WTC11 (cell line): ENCODE measurements around the gene BMP8A. TPM values are rescaled to one million over a fixed set of nuclear protein-coding genes. Genes with fewer than 3 reads are reported as not detected.

Source experiments
- ATAC-seq: fragments of 200-7000 bp; cut with Tn5 transposase; 2 replicates; pipeline ENCODE4 v1.10.0; 2021; ENCODE audit warnings: mild to moderate bottlenecking, moderate library complexity
- CTCF ChIA-PET: fragments of 300-600 bp; sonication (Branson Sonifier 250); formaldehyde crosslinking; loops from one replicate; lab custom pipeline; 2021; ENCODE audit warnings: antibody characterized with exemption; lab: Charles Lee
- POLR2A ChIA-PET: fragments of 350-600 bp; sonication (Branson Sonifier 250); formaldehyde crosslinking; loops from one replicate; lab custom pipeline; 2021; ENCODE audit warnings: antibody characterized with exemption; lab: Charles Lee
- DNase-seq: peaks from one replicate; pipeline ENCODE4 v3.0.0; 2021; ENCODE audit warnings: low spot score
- H3K27ac Mint-ChIP-seq: 2 replicates; pipeline ENCODE4 v1.8.0; 2021; ENCODE audit warnings: mixed read lengths
- H3K27me3 Mint-ChIP-seq: 2 replicates; pipeline ENCODE4 v1.8.0; 2021; ENCODE audit warnings: low read depth, mild to moderate bottlenecking, moderate library complexity, mixed read lengths
- H3K36me3 Mint-ChIP-seq: 2 replicates; pipeline ENCODE4 v1.8.0; 2021; ENCODE audit warnings: mixed read lengths
- H3K4me1 Mint-ChIP-seq: 2 replicates; pipeline ENCODE4 v1.8.0; 2022; ENCODE audit warnings: mixed read lengths
- H3K4me3 Mint-ChIP-seq: 2 replicates; pipeline ENCODE4 v1.8.0; 2021; ENCODE audit warnings: mild to moderate bottlenecking, moderate library complexity, mixed read lengths
- H3K9me3 Mint-ChIP-seq: 2 replicates; pipeline ENCODE4 v1.8.0; 2021; ENCODE audit warnings: mixed read lengths
- CDX4 ChIP-seq: fragments of 250-450 bp; sonication (Bioruptor Pico); IDR thresholded peaks from 2 replicates; pipeline ENCODE4 v1.9.0; 2021; ENCODE audit warnings: moderate library complexity, mild to moderate bottlenecking, inconsistent platforms, borderline replicate concordance
- ERG ChIP-seq: fragments of 250-450 bp; sonication (Bioruptor Pico); IDR thresholded peaks from 2 replicates; pipeline ENCODE4 v1.8.0; 2021; ENCODE audit warnings: mild to moderate bottlenecking
- IRF1 ChIP-seq: sonication (generic); formaldehyde crosslinking; IDR thresholded peaks from 2 replicates; pipeline ENCODE4 v1.8.0; 2023; ENCODE audit warnings: missing genetic modification reagents
- TCF7 ChIP-seq: sonication (generic); formaldehyde crosslinking; IDR thresholded peaks from 2 replicates; pipeline ENCODE4 v1.8.0; 2022; ENCODE audit warnings: mild to moderate bottlenecking, low read depth, missing genetic modification reagents, moderate library complexity
- ZNF416 ChIP-seq: fragments of 250-450 bp; sonication (Bioruptor Pico); IDR thresholded peaks from 2 replicates; pipeline ENCODE4 v1.9.0; 2021; ENCODE audit warnings: mild to moderate bottlenecking, inconsistent platforms
- ZNF423 ChIP-seq: fragments of 250-450 bp; sonication (Bioruptor Pico); IDR thresholded peaks from 2 replicates; pipeline ENCODE4 v2.1.2; 2022; ENCODE audit warnings: mild to moderate bottlenecking, moderate library complexity
- total RNA-seq: library from RNA; stranded (reverse); gene quantifications from 3 replicates; pipeline ENCODE4 v1.2.3, GENCODE V29; 2021
- TF ChIP-seq, protein P1 (sequence below): fragments of 250-450 bp; sonication (Bioruptor Pico); IDR thresholded peaks from 2 replicates; pipeline ENCODE4 v1.9.0; 2021; ENCODE audit warnings: mild to moderate bottlenecking
- TF ChIP-seq, protein P2 (sequence below): sonication (generic); formaldehyde crosslinking; IDR thresholded peaks from 2 replicates; pipeline ENCODE4 v1.8.1; 2023; ENCODE audit warnings: mild to moderate bottlenecking, missing genetic modification reagents
- TF ChIP-seq, protein P3 (sequence below): sonication (generic); formaldehyde crosslinking; IDR thresholded peaks from 2 replicates; pipeline ENCODE4 v1.8.0; 2023; ENCODE audit warnings: missing genetic modification reagents, mild to moderate bottlenecking, borderline replicate concordance

The BMP8A gene
- total RNA-seq, 1 experiment from 2014 or later, result 0.94 TPM

- CTCF ChIA-PET, result no interaction called here
Measured at GRCh38 chr1:39450956-39451606, 40.4 kb upstream of the BMP8A start.

GRCh38 chr1:39452081-39452480 lies 39.4 kb upstream of the BMP8A start:
- no peaks in the 10 kb centered on the region for H3K9me3 Mint-ChIP-seq
- no peak for ATAC-seq
- no peak overlapping the region for H3K4me3 Mint-ChIP-seq
- ChIA-PET POLR2A (no interaction called here), CTCF (no interaction called here)
- H3K27me3 Mint-ChIP-seq, result no peaks in the 10 kb centered on the region
- no peak for DNase-seq
- TF ChIP-seq, protein P1, sequence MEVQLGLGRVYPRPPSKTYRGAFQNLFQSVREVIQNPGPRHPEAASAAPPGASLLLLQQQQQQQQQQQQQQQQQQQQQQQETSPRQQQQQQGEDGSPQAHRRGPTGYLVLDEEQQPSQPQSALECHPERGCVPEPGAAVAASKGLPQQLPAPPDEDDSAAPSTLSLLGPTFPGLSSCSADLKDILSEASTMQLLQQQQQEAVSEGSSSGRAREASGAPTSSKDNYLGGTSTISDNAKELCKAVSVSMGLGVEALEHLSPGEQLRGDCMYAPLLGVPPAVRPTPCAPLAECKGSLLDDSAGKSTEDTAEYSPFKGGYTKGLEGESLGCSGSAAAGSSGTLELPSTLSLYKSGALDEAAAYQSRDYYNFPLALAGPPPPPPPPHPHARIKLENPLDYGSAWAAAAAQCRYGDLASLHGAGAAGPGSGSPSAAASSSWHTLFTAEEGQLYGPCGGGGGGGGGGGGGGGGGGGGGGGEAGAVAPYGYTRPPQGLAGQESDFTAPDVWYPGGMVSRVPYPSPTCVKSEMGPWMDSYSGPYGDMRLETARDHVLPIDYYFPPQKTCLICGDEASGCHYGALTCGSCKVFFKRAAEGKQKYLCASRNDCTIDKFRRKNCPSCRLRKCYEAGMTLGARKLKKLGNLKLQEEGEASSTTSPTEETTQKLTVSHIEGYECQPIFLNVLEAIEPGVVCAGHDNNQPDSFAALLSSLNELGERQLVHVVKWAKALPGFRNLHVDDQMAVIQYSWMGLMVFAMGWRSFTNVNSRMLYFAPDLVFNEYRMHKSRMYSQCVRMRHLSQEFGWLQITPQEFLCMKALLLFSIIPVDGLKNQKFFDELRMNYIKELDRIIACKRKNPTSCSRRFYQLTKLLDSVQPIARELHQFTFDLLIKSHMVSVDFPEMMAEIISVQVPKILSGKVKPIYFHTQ (CRISPR knock-in tag), result no peak
- TF ChIP-seq, protein P2, sequence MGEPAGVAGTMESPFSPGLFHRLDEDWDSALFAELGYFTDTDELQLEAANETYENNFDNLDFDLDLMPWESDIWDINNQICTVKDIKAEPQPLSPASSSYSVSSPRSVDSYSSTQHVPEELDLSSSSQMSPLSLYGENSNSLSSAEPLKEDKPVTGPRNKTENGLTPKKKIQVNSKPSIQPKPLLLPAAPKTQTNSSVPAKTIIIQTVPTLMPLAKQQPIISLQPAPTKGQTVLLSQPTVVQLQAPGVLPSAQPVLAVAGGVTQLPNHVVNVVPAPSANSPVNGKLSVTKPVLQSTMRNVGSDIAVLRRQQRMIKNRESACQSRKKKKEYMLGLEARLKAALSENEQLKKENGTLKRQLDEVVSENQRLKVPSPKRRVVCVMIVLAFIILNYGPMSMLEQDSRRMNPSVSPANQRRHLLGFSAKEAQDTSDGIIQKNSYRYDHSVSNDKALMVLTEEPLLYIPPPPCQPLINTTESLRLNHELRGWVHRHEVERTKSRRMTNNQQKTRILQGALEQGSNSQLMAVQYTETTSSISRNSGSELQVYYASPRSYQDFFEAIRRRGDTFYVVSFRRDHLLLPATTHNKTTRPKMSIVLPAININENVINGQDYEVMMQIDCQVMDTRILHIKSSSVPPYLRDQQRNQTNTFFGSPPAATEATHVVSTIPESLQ (CRISPR knock-in tag), result no peak
- TF ChIP-seq ZNF416 (CRISPR knock-in tag), result no peak
- TF ChIP-seq, protein P3, sequence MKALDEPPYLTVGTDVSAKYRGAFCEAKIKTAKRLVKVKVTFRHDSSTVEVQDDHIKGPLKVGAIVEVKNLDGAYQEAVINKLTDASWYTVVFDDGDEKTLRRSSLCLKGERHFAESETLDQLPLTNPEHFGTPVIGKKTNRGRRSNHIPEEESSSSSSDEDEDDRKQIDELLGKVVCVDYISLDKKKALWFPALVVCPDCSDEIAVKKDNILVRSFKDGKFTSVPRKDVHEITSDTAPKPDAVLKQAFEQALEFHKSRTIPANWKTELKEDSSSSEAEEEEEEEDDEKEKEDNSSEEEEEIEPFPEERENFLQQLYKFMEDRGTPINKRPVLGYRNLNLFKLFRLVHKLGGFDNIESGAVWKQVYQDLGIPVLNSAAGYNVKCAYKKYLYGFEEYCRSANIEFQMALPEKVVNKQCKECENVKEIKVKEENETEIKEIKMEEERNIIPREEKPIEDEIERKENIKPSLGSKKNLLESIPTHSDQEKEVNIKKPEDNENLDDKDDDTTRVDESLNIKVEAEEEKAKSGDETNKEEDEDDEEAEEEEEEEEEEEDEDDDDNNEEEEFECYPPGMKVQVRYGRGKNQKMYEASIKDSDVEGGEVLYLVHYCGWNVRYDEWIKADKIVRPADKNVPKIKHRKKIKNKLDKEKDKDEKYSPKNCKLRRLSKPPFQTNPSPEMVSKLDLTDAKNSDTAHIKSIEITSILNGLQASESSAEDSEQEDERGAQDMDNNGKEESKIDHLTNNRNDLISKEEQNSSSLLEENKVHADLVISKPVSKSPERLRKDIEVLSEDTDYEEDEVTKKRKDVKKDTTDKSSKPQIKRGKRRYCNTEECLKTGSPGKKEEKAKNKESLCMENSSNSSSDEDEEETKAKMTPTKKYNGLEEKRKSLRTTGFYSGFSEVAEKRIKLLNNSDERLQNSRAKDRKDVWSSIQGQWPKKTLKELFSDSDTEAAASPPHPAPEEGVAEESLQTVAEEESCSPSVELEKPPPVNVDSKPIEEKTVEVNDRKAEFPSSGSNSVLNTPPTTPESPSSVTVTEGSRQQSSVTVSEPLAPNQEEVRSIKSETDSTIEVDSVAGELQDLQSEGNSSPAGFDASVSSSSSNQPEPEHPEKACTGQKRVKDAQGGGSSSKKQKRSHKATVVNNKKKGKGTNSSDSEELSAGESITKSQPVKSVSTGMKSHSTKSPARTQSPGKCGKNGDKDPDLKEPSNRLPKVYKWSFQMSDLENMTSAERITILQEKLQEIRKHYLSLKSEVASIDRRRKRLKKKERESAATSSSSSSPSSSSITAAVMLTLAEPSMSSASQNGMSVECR, result no peak
- TF ChIP-seq ERG (CRISPR knock-in tag), result no peak
- no peak for TF ChIP-seq ZNF423 (CRISPR knock-in tag)
- TF ChIP-seq CDX4 (CRISPR knock-in tag), result no peak
- peaks cover 89% of the 10 kb centered on the region for H3K36me3 Mint-ChIP-seq
- no peaks in the 10 kb centered on the region for H3K4me1 Mint-ChIP-seq
- H3K27ac Mint-ChIP-seq, result no peak overlapping the region

More at GRCh38 chr1:39450956-39451606, 40.4 kb upstream of the BMP8A start:
- Mint-ChIP-seq H3K9me3 (no peaks in the 10 kb centered on the region), H3K36me3 (peaks cover 88% of the 10 kb centered on the region), H3K27me3 (no peaks in the 10 kb centered on the region), H3K4me3 (no peak overlapping the region), H3K27ac (peak overlapping the region; percentile 13; the same call in 1 of the 2 replicates), H3K4me1 (no peaks in the 10 kb centered on the region)
- no peak for ATAC-seq
- no peak for DNase-seq
- no peak for TF ChIP-seq TCF7
- TF ChIP-seq IRF1 (CRISPR knock-in tag), result no peak
- POLR2A ChIA-PET, result no interaction called here
